HepG2 (cell line): ENCODE data around the gene SAP25. TPM values are rescaled to one million over a fixed set of nuclear protein-coding genes. Genes with fewer than 3 reads are reported as not detected.

ENCODE experiments used
- ATAC-seq: fragments of 200-7000 bp; cut with Tn5 transposase; 3 replicates; pipeline ENCODE4 v1.9.1; 2020; ENCODE audit warnings: mild to moderate bottlenecking, moderate library complexity
- BruUV-seq: library from RNA; stranded (reverse); fragments of 400-500 nt; replicated peaks from 2 replicates; lab custom pipeline; 2021; lab: Mats Ljungman, UMichigan
- CTCF ChIA-PET: fragments of 300-600 bp; formaldehyde crosslinking; extraction: SDS; loops from one replicate; lab custom pipeline; 2021; ENCODE audit warnings: low total read pairs, inconsistent platforms, low intra/inter-chr PET ratio; lab: Yijun Ruan, JAX
- POLR2A ChIA-PET: fragments of 350-600 bp; sonication (Branson Sonifier 250); formaldehyde crosslinking; loops from one replicate; lab custom pipeline; 2020; ENCODE audit warnings: antibody characterized with exemption, inconsistent platforms; lab: Yijun Ruan, JAX
- DNase-seq: peaks from one replicate; pipeline ENCODE4 v3.0.0-alpha.2; 2015; ENCODE audit warnings: low spot score
- FAIRE-seq: peaks from 3 replicates; lab custom pipeline; 2011; peaks lifted over from hg19 to GRCh38; lab: Jason Lieb, UNC
- H2AFZ ChIP-seq: one replicate; pipeline ENCODE4 v1.6.1; 2011; ENCODE audit warnings: low read length, inconsistent platforms
- H3K27ac ChIP-seq: fragments of 300-600 bp; 3 replicates; pipeline ENCODE4 v1.8.0; 2011; ENCODE audit warnings: mixed run types, mild to moderate bottlenecking, mixed read lengths, low read length, inconsistent platforms; ENCODE audit not compliant: insufficient read depth; ENCODE audit errors: extremely low read length
- H3K27me3 ChIP-seq, 2 experiments: fragments of 200-600 bp in 1 of 2; 2 replicates in 1 of 2; 3 replicates in 1 of 2; pipeline versions ENCODE4 v1.6.0 to v1.8.0; 2011; ENCODE audit warnings: low read length in 2 of 2, mild to moderate bottlenecking in 2 of 2, moderate library complexity in 2 of 2, inconsistent platforms in 1 of 2; ENCODE audit not compliant: insufficient read depth in 2 of 2, control insufficient read depth in 1 of 2
- H3K36me3 ChIP-seq, 2 experiments: fragments of 200-600 bp in 1 of 2; replicated peaks in 1 of 2; 2 replicates in 1 of 2; 3 replicates in 1 of 2; pipeline versions ENCODE4 v1.5.1 to v1.8.0; 2011; ENCODE audit warnings: low read length in 2 of 2, inconsistent platforms in 1 of 2; ENCODE audit not compliant: insufficient read depth in 2 of 2, control insufficient read depth in 1 of 2
- H3K4me1 ChIP-seq: 2 replicates; pipeline ENCODE4 v1.5.1; 2012; ENCODE audit warnings: low read length, inconsistent platforms; ENCODE audit not compliant: insufficient read depth
- H3K4me2 ChIP-seq: 2 replicates; pipeline ENCODE4 v1.6.0; 2011; ENCODE audit warnings: low read depth, low read length, inconsistent platforms
- H3K4me3 ChIP-seq, 3 experiments: fragments of 200-600 bp in 1 of 3; sonication (generic), shearing (Covaris generic) in 1 of 3; replicated peaks in 1 of 3; 2 replicates each; pipeline ENCODE4 v1.5.1; 2011 to 2016; ENCODE audit warnings: low read length in 3 of 3, inconsistent platforms in 2 of 3, low read depth in 2 of 3, mild to moderate bottlenecking in 2 of 3, control low read depth in 1 of 3, mixed read lengths in 1 of 3; ENCODE audit not compliant: insufficient read depth in 1 of 3
- H3K79me2 ChIP-seq: one replicate; pipeline ENCODE4 v1.6.1; 2011; ENCODE audit warnings: low read length, inconsistent platforms; ENCODE audit not compliant: insufficient read depth
- H3K9ac ChIP-seq: 2 replicates; pipeline ENCODE4 v1.6.0; 2011; ENCODE audit warnings: mild to moderate bottlenecking, low read depth, low read length, inconsistent platforms; ENCODE audit not compliant: insufficient read depth
- H3K9me3 ChIP-seq: 2 replicates; pipeline ENCODE4 v1.5.1; 2012; ENCODE audit warnings: mild to moderate bottlenecking, low read length
- H4K20me1 ChIP-seq: 2 replicates; pipeline ENCODE4 v1.6.0; 2011; ENCODE audit warnings: inconsistent platforms, mild to moderate bottlenecking, low read length, moderate library complexity; ENCODE audit not compliant: insufficient read depth
- AGO2 ChIP-seq: fragments of 200-400 bp; formaldehyde crosslinking; optimal IDR thresholded peaks from 2 replicates; pipeline ENCODE3; 2017; ENCODE audit warnings: mild to moderate bottlenecking, low read depth, low read length, moderate library complexity
- BORCS8-MEF2B ChIP-seq: sonication (generic); formaldehyde crosslinking; IDR thresholded peaks from 2 replicates; pipeline ENCODE4 v1.8.0; 2022; ENCODE audit warnings: mild to moderate bottlenecking, missing genetic modification reagents
- FOXC1 ChIP-seq: sonication (generic); formaldehyde crosslinking; IDR thresholded peaks from 2 replicates; pipeline ENCODE4 v1.8.0; 2022; ENCODE audit warnings: mild to moderate bottlenecking, missing genetic modification reagents, borderline replicate concordance
- HMGXB3 ChIP-seq: sonication (generic); formaldehyde crosslinking; IDR thresholded peaks from 2 replicates; pipeline ENCODE4 v1.4.0; 2020; ENCODE audit warnings: missing genetic modification reagents, borderline replicate concordance
- HNRNPL ChIP-seq: fragments of 200-400 bp; formaldehyde crosslinking; IDR thresholded peaks from 2 replicates; pipeline ENCODE4 v1.6.1; 2017; ENCODE audit warnings: mild to moderate bottlenecking, low read depth, low read length
- IRF9 ChIP-seq: sonication (generic); formaldehyde crosslinking; IDR thresholded peaks from 2 replicates; pipeline ENCODE4 v1.8.0; 2022; ENCODE audit warnings: missing genetic modification reagents, mild to moderate bottlenecking, borderline replicate concordance
- JARID2 ChIP-seq: sonication (generic); formaldehyde crosslinking; IDR thresholded peaks from 2 replicates; pipeline ENCODE4 v1.8.1; 2023; ENCODE audit warnings: missing genetic modification reagents, inconsistent platforms; ENCODE audit not compliant: insufficient replicate concordance
- LBX2 ChIP-seq: sonication (generic); formaldehyde crosslinking; IDR thresholded peaks from 2 replicates; pipeline ENCODE4 v1.5.0; 2020; ENCODE audit warnings: missing genetic modification reagents, mild to moderate bottlenecking, borderline replicate concordance
- NFATC3 ChIP-seq: sonication (generic); formaldehyde crosslinking; IDR thresholded peaks from 2 replicates; pipeline ENCODE4 v1.5.1; 2020; ENCODE audit warnings: mild to moderate bottlenecking, missing genetic modification reagents
- RBM22 ChIP-seq: fragments of 200-400 bp; formaldehyde crosslinking; optimal IDR thresholded peaks from 2 replicates; pipeline ENCODE3; 2017; ENCODE audit warnings: mild to moderate bottlenecking, low read length, moderate library complexity
- TP53 ChIP-seq: sonication (generic); formaldehyde crosslinking; conservative IDR thresholded peaks from 2 replicates; pipeline ENCODE4 v1.4.0; 2020; ENCODE audit warnings: missing genetic modification reagents
- ZBTB1 ChIP-seq: sonication (generic); formaldehyde crosslinking; IDR thresholded peaks from 2 replicates; pipeline ENCODE4 v1.4.0; 2020; ENCODE audit warnings: missing genetic modification reagents, borderline replicate concordance
- ZFX ChIP-seq: sonication (generic); formaldehyde crosslinking; IDR thresholded peaks from 2 replicates; pipeline ENCODE4 v1.4.0; 2020; ENCODE audit warnings: mild to moderate bottlenecking, low read depth, missing genetic modification reagents, moderate library complexity
- ZNF567 ChIP-seq: sonication (generic); formaldehyde crosslinking; IDR thresholded peaks from 2 replicates; pipeline ENCODE4 v1.8.1; 2023; ENCODE audit warnings: mild to moderate bottlenecking, missing genetic modification reagents, borderline replicate concordance
- ZNF598 ChIP-seq: sonication (generic); formaldehyde crosslinking; IDR thresholded peaks from 2 replicates; pipeline ENCODE4 v1.5.1; 2020; ENCODE audit warnings: mild to moderate bottlenecking, missing genetic modification reagents, borderline replicate concordance
- ZNF670 ChIP-seq: sonication (generic); formaldehyde crosslinking; IDR thresholded peaks from 2 replicates; pipeline ENCODE4 v1.8.0; 2022; ENCODE audit warnings: mild to moderate bottlenecking, missing genetic modification reagents, borderline replicate concordance
- ZNF766 ChIP-seq: sonication (generic); formaldehyde crosslinking; IDR thresholded peaks from 2 replicates; pipeline ENCODE4 v1.5.0; 2020; ENCODE audit warnings: missing genetic modification reagents, borderline replicate concordance
- WGBS: methylation state at CpG from one replicate; pipeline ENCODE4 v1.1.6; 2017; ENCODE audit warnings: low lambda C conversion rate; 5-methylcytosine and 5-hydroxymethylcytosine counted together
- in situ Hi-C: cut with HindIII; loops from 2 replicates; pipeline ENCODE4 v1.10.0; 2017; ENCODE audit warnings: low pct_unique_long_range_greater_than_20kb; ENCODE audit not compliant: extremely low pct_ligation_motif_present
- intact Hi-C: fragments of 100-400 bp; cut with micrococcal nuclease; formaldehyde crosslinking; loops from one replicate; pipeline ENCODE4 v1.10.0; 2022; ENCODE audit not compliant: unreplicated experiment
- polyA plus RNA-seq, 8 experiments: library from polyadenylated mRNA; depleted of rRNA in 3 of 8; stranded (reverse) in 7 of 8; unstranded in 1 of 8; fragments of >200 nt; fragmentation: Illumina TruSeq in 4 of 8; extraction: Trizol in 4 of 8; gene quantifications; 2 replicates each; pipeline versions ENCODE4 v1.2.1 to v1.2.3, GENCODE V29; 2011 to 2016; ENCODE audit warnings: low read depth in 4 of 8, missing spikeins in 1 of 8, mixed read lengths in 1 of 8; ENCODE audit not compliant: insufficient read depth in 1 of 8
- total RNA-seq, 5 experiments: library from RNA; depleted of rRNA; stranded (reverse); fragments of >200 nt; fragmentation: Illumina TruSeq; extraction: Trizol; gene quantifications; 2 replicates each; pipeline ENCODE4 v1.2.3, GENCODE V29; 2016; ENCODE audit warnings: low read depth in 1 of 5

Gene SAP25
- total and polyA plus RNA-seq, 2 of the 13 experiments (the other 11 are each of a cell fraction or from before 2014, with no cell fraction given): 0.15 to 0.20 TPM

- TF ChIP-seq BORCS8-MEF2B (CRISPR knock-in tag) (peak; percentile 62), NFATC3 (CRISPR knock-in tag) (no peak), AGO2 (peak; percentile 96), TP53 (CRISPR knock-in tag) (no peak), ZNF766 (CRISPR knock-in tag) (no peak), LBX2 (peak; percentile 50; the same call in 1 of the 2 replicates), FOXC1 (CRISPR knock-in tag) (0 out of 2 replicates have a peak, but pooled peaks have one; percentile 50), HNRNPL (0 out of 2 replicates have a peak, but pooled peaks have one; percentile 34), RBM22 (peak; percentile 97)
These were observed 9.8 kb downstream of the SAP25 start (continued) for GRCh38 chr7:100563809-100564400.

- intact Hi-C loops (loop anchor here (5.0 kb wide), 1 partner anchor 96 kb away; no protein-coding TSS in a partner anchor), in situ Hi-C loops (no loop called here)
- peak overlapping the region; percentile 5 for H3K27ac ChIP-seq
- DNase-seq (no peak), ATAC-seq (no peak), FAIRE-seq (no peak)
- peaks cover 93% of the 10 kb centered on the region for H3K4me1 ChIP-seq
- H3K9ac ChIP-seq: no peak overlapping the region
- peaks cover 28 to 67% of the 10 kb centered on the region in 2 experiments for H3K36me3 ChIP-seq
- H4K20me1 ChIP-seq: peaks cover 21% of the 10 kb centered on the region; the same call in 1 of the 2 replicates
- H3K4me3 ChIP-seq: no peak overlapping the region
- POLR2A ChIA-PET: interaction anchor here (1.2 kb wide), 1 partner anchor 23 kb away, joined by 3 read pairs; the partner anchor contains the start of gene FBXO24
- CTCF ChIA-PET: interaction anchor here (0.5 to 1.6 kb wide), 2 partner anchors 93 to 147 kb away, joined by 3 to 5 read pairs; no protein-coding TSS in a partner anchor
- H3K4me2 ChIP-seq: no peak overlapping the region
- no peaks in the 10 kb centered on the region for H3K9me3 ChIP-seq
- no peaks in the 10 kb centered on the region for H3K27me3 ChIP-seq
- WGBS: 88% methylated on average over 7 of the region's 8 CpGs
- no TSS peak for BruUV-seq
- H2AFZ ChIP-seq: no peak overlapping the region
- peaks cover 4% of the 10 kb centered on the region for H3K79me2 ChIP-seq
- no peak for TF ChIP-seq ZNF567 (CRISPR knock-in tag)
- TF ChIP-seq ZBTB1 (CRISPR knock-in tag): no peak
- TF ChIP-seq ZNF670 (CRISPR knock-in tag): no peak
- TF ChIP-seq ZFX (CRISPR knock-in tag): no peak
- no peak for TF ChIP-seq JARID2 (CRISPR knock-in tag)
- no peak for TF ChIP-seq HMGXB3 (CRISPR knock-in tag)
- no peak for TF ChIP-seq IRF9
- 0 out of 2 replicates have a peak, but pooled peaks have one; percentile 56 for TF ChIP-seq ZNF598 (CRISPR knock-in tag)
These were observed 10.6 kb downstream of the SAP25 start for GRCh38 chr7:100563100-100563564.
